Skeletal muscle satellite cell (primary cell): ENCODE results near the gene ATG4C.
A peak's percentile ranks its signal among the peaks of the same experiment; 100 is the strongest.
"Not testable (repeated sequence)": the region's sequence is repeated elsewhere in the genome, so short reads cannot be mapped to it uniquely, and the experiment has no call there.

Source experiments
- H3K27me3 ChIP-seq: 2 replicates; pipeline ENCODE4 v1.7.0; 2013; ENCODE audit warnings: low read length; ENCODE audit not compliant: control insufficient read depth, insufficient read depth
- H3K36me3 ChIP-seq: 2 replicates; pipeline ENCODE4 v1.7.0; 2013; ENCODE audit warnings: mild to moderate bottlenecking, control low read depth, low read length; ENCODE audit not compliant: insufficient read depth
- H3K4me1 ChIP-seq: 2 replicates; pipeline ENCODE4 v1.7.0; 2013; ENCODE audit warnings: low read length; ENCODE audit not compliant: control insufficient read depth, insufficient read depth
- H3K4me2 ChIP-seq: 2 replicates; pipeline ENCODE4 v1.7.0; 2013; ENCODE audit warnings: mild to moderate bottlenecking, low read length
- H3K4me3 ChIP-seq: 2 replicates; pipeline ENCODE4 v1.7.0; 2013; ENCODE audit warnings: low read length
- H3K9ac ChIP-seq: 2 replicates; pipeline ENCODE4 v1.7.0; 2013; ENCODE audit warnings: mild to moderate bottlenecking, low read depth, low read length, moderate library complexity
- H3K9me3 ChIP-seq: replicated peaks from 2 replicates; pipeline ENCODE4 v1.7.0; 2013; ENCODE audit warnings: mild to moderate bottlenecking, control low read depth, low read length

Gene ATG4C

GRCh38 chr1:62782544-62783212 is 1.3 kb upstream of the ATG4C start:
- not testable (repeated sequence) for H3K4me1 ChIP-seq, H3K4me3 ChIP-seq, H3K9me3 ChIP-seq, H3K9ac ChIP-seq, H3K36me3 ChIP-seq, H3K27me3 ChIP-seq
- peak overlapping the region; percentile 9 for H3K4me2 ChIP-seq

- Histone ChIP-seq H3K9ac (peak overlapping the region; percentile 86), H3K36me3 (no peaks in the 10 kb centered on the region), H3K4me2 (peak overlapping the region; percentile 83), H3K9me3 (no peaks in the 10 kb centered on the region), H3K4me1 (peaks cover 10% of the 10 kb centered on the region), H3K27me3 (no peaks in the 10 kb centered on the region), H3K4me3 (peak overlapping the region; percentile 78)
These were observed 805 bp downstream of the ATG4C start for GRCh38 chr1:62784509-62785365.

- Histone ChIP-seq H3K4me2 (no peak overlapping the region), H3K4me1 (no peaks in the 10 kb centered on the region), H3K27me3 (no peaks in the 10 kb centered on the region), H3K9me3 (no peaks in the 10 kb centered on the region), H3K36me3 (no peaks in the 10 kb centered on the region), H3K9ac (no peak overlapping the region), H3K4me3 (no peak overlapping the region)
These were observed 6.8 kb downstream of the ATG4C start for GRCh38 chr1:62790716-62791115.

- H3K9ac ChIP-seq, result no peak overlapping the region
- H3K4me2 ChIP-seq, result no peak overlapping the region
- no peaks in the 10 kb centered on the region for H3K4me1 ChIP-seq
- H3K27me3 ChIP-seq, result no peaks in the 10 kb centered on the region
- no peaks in the 10 kb centered on the region for H3K36me3 ChIP-seq
- H3K9me3 ChIP-seq, result no peaks in the 10 kb centered on the region
- H3K4me3 ChIP-seq, result no peak overlapping the region
These were observed 10.1 kb downstream of the ATG4C start for GRCh38 chr1:62794053-62794452.

- no peak overlapping the region for H3K4me2 ChIP-seq
- H3K4me3 ChIP-seq, result no peak overlapping the region
These were observed 12.3 kb downstream of the ATG4C start for GRCh38 chr1:62796221-62796620.

GRCh38 chr1:62799688-62800087 is 15.8 kb downstream of the ATG4C start:
- no peaks in the 10 kb centered on the region for H3K9me3 ChIP-seq
- H3K4me1 ChIP-seq, result no peaks in the 10 kb centered on the region
- H3K9ac ChIP-seq, result no peak overlapping the region
- no peaks in the 10 kb centered on the region for H3K27me3 ChIP-seq
- no peaks in the 10 kb centered on the region for H3K36me3 ChIP-seq
- H3K4me2 ChIP-seq, result no peak overlapping the region
- no peak overlapping the region for H3K4me3 ChIP-seq

More at GRCh38 chr1:62796221-62796620, 12.3 kb downstream of the ATG4C start:
- Histone ChIP-seq H3K27me3 (no peaks in the 10 kb centered on the region), H3K4me1 (no peaks in the 10 kb centered on the region), H3K9ac (no peak overlapping the region), H3K36me3 (no peaks in the 10 kb centered on the region), H3K9me3 (no peaks in the 10 kb centered on the region)

- H3K9me3 ChIP-seq, result no peaks in the 10 kb centered on the region
- no peaks in the 10 kb centered on the region for H3K36me3 ChIP-seq
- no peak overlapping the region for H3K9ac ChIP-seq
- H3K4me3 ChIP-seq, result no peak overlapping the region
- H3K4me2 ChIP-seq, result no peak overlapping the region
- H3K27me3 ChIP-seq, result no peaks in the 10 kb centered on the region
- no peaks in the 10 kb centered on the region for H3K4me1 ChIP-seq
These were observed 16.3 kb downstream of the ATG4C start for GRCh38 chr1:62800281-62800680.

- no peak overlapping the region for H3K9ac ChIP-seq
- no peaks in the 10 kb centered on the region for H3K4me1 ChIP-seq
- H3K4me2 ChIP-seq, result no peak overlapping the region
- no peaks in the 10 kb centered on the region for H3K36me3 ChIP-seq
- no peak overlapping the region for H3K4me3 ChIP-seq
- no peaks in the 10 kb centered on the region for H3K9me3 ChIP-seq
- no peaks in the 10 kb centered on the region for H3K27me3 ChIP-seq
These were observed 16.9 kb downstream of the ATG4C start for GRCh38 chr1:62800825-62801306.

- Histone ChIP-seq H3K4me1 (no peaks in the 10 kb centered on the region), H3K9me3 (no peaks in the 10 kb centered on the region), H3K9ac (no peak overlapping the region), H3K36me3 (no peaks in the 10 kb centered on the region), H3K4me2 (no peak overlapping the region), H3K27me3 (no peaks in the 10 kb centered on the region), H3K4me3 (no peak overlapping the region)
These were observed 25.9 kb downstream of the ATG4C start for GRCh38 chr1:62809788-62810187.

GRCh38 chr1:62810420-62811274 is 26.7 kb downstream of the ATG4C start:
- Histone ChIP-seq H3K4me1 (no peaks in the 10 kb centered on the region), H3K9ac (no peak overlapping the region), H3K9me3 (no peaks in the 10 kb centered on the region), H3K4me2 (no peak overlapping the region), H3K36me3 (no peaks in the 10 kb centered on the region), H3K4me3 (no peak overlapping the region), H3K27me3 (no peaks in the 10 kb centered on the region)

- H3K9me3 ChIP-seq, result no peaks in the 10 kb centered on the region
- no peaks in the 10 kb centered on the region for H3K36me3 ChIP-seq
These were observed 39.6 kb downstream of the ATG4C start for GRCh38 chr1:62823556-62823955.

More at GRCh38 chr1:62823556-62823955, 39.6 kb downstream of the ATG4C start:
- Histone ChIP-seq H3K27me3 (no peaks in the 10 kb centered on the region), H3K4me2 (no peak overlapping the region), H3K4me3 (no peak overlapping the region), H3K9ac (no peak overlapping the region), H3K4me1 (peaks cover 3% of the 10 kb centered on the region)
